Mammary epithelial cell (primary cell): Measurements from ENCODE around the gene NUMB.

ENCODE experiments used
- EZH2 ChIP-seq: IDR thresholded peaks from 2 replicates; pipeline ENCODE4 v1.6.1; 2012; ENCODE audit warnings: low read length, inconsistent platforms, borderline replicate concordance
- TF ChIP-seq, protein P1 (sequence below), 2 donors: IDR thresholded peaks in 1 of 2; conservative IDR thresholded peaks in 1 of 2; 2 replicates each; pipeline ENCODE4 v1.5.1; 2011 to 2012; ENCODE audit warnings: inconsistent platforms in 2 of 2, low read length in 2 of 2, mild to moderate bottlenecking in 2 of 2, control low read depth in 1 of 2, low read depth in 1 of 2; ENCODE audit not compliant: insufficient read depth in 1 of 2; ENCODE audit errors: extremely low read depth in 1 of 2

DNA sequence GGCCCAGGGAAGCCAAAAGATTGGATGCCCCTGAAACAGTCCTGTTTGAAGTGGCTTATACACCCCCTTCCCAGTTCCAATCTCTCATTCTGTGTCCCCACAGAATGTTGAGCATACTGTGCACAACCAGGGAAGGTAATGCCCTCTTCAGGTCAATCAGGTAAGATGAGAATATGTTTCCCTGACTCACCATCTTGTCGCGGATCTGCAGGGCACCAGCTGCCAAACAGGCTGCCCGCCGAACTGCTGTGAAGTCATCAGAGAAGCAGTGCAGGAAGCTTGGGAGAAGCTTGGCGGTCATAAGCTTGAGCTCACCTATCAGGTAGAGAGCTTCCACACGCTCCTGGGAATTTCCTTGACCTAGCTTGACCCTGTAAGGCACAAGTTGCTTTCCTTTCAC is 42.0 kb upstream of the NUMB start:
- TF ChIP-seq, protein P1, sequence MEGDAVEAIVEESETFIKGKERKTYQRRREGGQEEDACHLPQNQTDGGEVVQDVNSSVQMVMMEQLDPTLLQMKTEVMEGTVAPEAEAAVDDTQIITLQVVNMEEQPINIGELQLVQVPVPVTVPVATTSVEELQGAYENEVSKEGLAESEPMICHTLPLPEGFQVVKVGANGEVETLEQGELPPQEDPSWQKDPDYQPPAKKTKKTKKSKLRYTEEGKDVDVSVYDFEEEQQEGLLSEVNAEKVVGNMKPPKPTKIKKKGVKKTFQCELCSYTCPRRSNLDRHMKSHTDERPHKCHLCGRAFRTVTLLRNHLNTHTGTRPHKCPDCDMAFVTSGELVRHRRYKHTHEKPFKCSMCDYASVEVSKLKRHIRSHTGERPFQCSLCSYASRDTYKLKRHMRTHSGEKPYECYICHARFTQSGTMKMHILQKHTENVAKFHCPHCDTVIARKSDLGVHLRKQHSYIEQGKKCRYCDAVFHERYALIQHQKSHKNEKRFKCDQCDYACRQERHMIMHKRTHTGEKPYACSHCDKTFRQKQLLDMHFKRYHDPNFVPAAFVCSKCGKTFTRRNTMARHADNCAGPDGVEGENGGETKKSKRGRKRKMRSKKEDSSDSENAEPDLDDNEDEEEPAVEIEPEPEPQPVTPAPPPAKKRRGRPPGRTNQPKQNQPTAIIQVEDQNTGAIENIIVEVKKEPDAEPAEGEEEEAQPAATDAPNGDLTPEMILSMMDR (conservative IDR thresholded peaks at IDR 0.05 in 1 of 2, IDR thresholded peaks at IDR 0.05 in 1 of 2; ENCODE audit: extremely low read depth in 1 of 2, insufficient read depth in 1 of 2, low read depth in 1 of 2, low read length in 2 of 2), result no peak
- TF ChIP-seq EZH2, result no peak
